Transverse colon (tissue), 3 donors: ENCODE results near the gene PTGES2.

ENCODE experiments used
- EP300 ChIP-seq: sonication (generic); formaldehyde crosslinking; IDR thresholded peaks from one replicate; pipeline ENCODE4 v1.6.1; 2017; ENCODE audit warnings: antibody characterized with exemption, low read depth
- POLR2A ChIP-seq: fragments of 450-650 bp; IDR thresholded peaks from one replicate; pipeline ENCODE4 v1.6.1; 2016; ENCODE audit warnings: antibody characterized with exemption, mild to moderate bottlenecking, moderate library complexity
- TF ChIP-seq, protein P1 (sequence below), 5 experiments: fragments of 200-600 bp in 3 of 5; fragments of 450-650 bp in 2 of 5; sonication (generic) in 3 of 5; IDR thresholded peaks; 1 replicate in 2 of 5; 2 replicates in 3 of 5; pipeline ENCODE4 v1.5.1; 2016 to 2017; ENCODE audit warnings: antibody characterized with exemption in 5 of 5, inconsistent platforms in 3 of 5, mild to moderate bottlenecking in 2 of 5, moderate library complexity in 1 of 5

- TF ChIP-seq POLR2A (no peak), EP300 (no peak)
- TF ChIP-seq, protein P1, sequence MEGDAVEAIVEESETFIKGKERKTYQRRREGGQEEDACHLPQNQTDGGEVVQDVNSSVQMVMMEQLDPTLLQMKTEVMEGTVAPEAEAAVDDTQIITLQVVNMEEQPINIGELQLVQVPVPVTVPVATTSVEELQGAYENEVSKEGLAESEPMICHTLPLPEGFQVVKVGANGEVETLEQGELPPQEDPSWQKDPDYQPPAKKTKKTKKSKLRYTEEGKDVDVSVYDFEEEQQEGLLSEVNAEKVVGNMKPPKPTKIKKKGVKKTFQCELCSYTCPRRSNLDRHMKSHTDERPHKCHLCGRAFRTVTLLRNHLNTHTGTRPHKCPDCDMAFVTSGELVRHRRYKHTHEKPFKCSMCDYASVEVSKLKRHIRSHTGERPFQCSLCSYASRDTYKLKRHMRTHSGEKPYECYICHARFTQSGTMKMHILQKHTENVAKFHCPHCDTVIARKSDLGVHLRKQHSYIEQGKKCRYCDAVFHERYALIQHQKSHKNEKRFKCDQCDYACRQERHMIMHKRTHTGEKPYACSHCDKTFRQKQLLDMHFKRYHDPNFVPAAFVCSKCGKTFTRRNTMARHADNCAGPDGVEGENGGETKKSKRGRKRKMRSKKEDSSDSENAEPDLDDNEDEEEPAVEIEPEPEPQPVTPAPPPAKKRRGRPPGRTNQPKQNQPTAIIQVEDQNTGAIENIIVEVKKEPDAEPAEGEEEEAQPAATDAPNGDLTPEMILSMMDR (IDR thresholded peaks at IDR 0.05), result no peak
Measured at GRCh38 chr9:128120741-128121465, 6.6 kb downstream of the PTGES2 start.
